K562 (cell line): Measurements from ENCODE around the gene C1orf94. TPM values are rescaled to one million over a fixed set of nuclear protein-coding genes. Genes with fewer than 3 reads are reported as not detected.

Experiments
- ATAC-seq: fragments of 200-7000 bp; cut with Tn5 transposase; 3 replicates; pipeline ENCODE4 v1.9.1; 2020; ENCODE audit warnings: moderate library complexity
- BruUV-seq: library from RNA; stranded (reverse); fragments of 400-500 nt; replicated peaks from 2 replicates; lab custom pipeline; 2021; lab: Mats Ljungman, UMichigan
- CTCF ChIA-PET: fragments of 300-600 bp; formaldehyde crosslinking; extraction: SDS; loops from one replicate; lab custom pipeline; 2021; ENCODE audit warnings: low intra/inter-chr PET ratio; lab: Yijun Ruan, JAX
- POLR2A ChIA-PET: fragments of 300-600, 350-650 bp; sonication (Branson Sonifier 250); formaldehyde crosslinking; extraction: SDS; loops from one replicate; lab custom pipeline; 2021; ENCODE audit warnings: antibody characterized with exemption, inconsistent platforms; lab: Yijun Ruan, JAX
- DNase-seq, 4 experiments: peaks; one replicate each; pipeline versions ENCODE4 v3.0.0 to v3.0.0-alpha.2; 2011 to 2018; ENCODE audit warnings: low spot score in 3 of 4, mixed read lengths in 3 of 4; ENCODE audit errors: extremely low read depth in 1 of 4
- FAIRE-seq: peaks from 2 replicates; lab custom pipeline; 2011; peaks lifted over from hg19 to GRCh38; lab: Jason Lieb, UNC
- H2AFZ ChIP-seq: 2 replicates; pipeline ENCODE4 v1.6.0; 2011; ENCODE audit warnings: low read depth, low read length, control low read depth, inconsistent platforms
- H3K27ac ChIP-seq: fragments of 200-600 bp; 3 replicates; pipeline ENCODE4 v1.8.0; 2011; ENCODE audit warnings: low read depth, mild to moderate bottlenecking, control low read depth, inconsistent platforms, low read length, moderate library complexity, mixed read lengths; ENCODE audit errors: extremely low read depth
- H3K27me3 ChIP-seq, 2 experiments: fragments of 300-600 bp in 1 of 2; 2 replicates in 1 of 2; 3 replicates in 1 of 2; pipeline versions ENCODE4 v1.6.0 to v1.8.0; 2011; ENCODE audit warnings: inconsistent platforms in 2 of 2, low read length in 2 of 2, mild to moderate bottlenecking in 1 of 2, mixed read lengths in 1 of 2, moderate library complexity in 1 of 2; ENCODE audit not compliant: control insufficient read depth in 2 of 2, insufficient read depth in 2 of 2
- H3K36me3 ChIP-seq: fragments of 300-600 bp; 3 replicates; pipeline ENCODE4 v1.8.0; 2011; ENCODE audit warnings: mild to moderate bottlenecking, low read length, inconsistent platforms; ENCODE audit not compliant: control insufficient read depth, insufficient read depth
- H3K4me1 ChIP-seq, 2 experiments: fragments of 200-600 bp in 1 of 2; replicated peaks in 1 of 2; 2 replicates in 1 of 2; 3 replicates in 1 of 2; pipeline versions ENCODE4 v1.5.1 to v1.8.0; 2011; ENCODE audit warnings: inconsistent platforms in 2 of 2, low read length in 2 of 2, mild to moderate bottlenecking in 1 of 2, mixed read lengths in 1 of 2, moderate library complexity in 1 of 2; ENCODE audit not compliant: control insufficient read depth in 2 of 2, insufficient read depth in 2 of 2
- H3K4me2 ChIP-seq: 2 replicates; pipeline ENCODE4 v1.6.1; 2011; ENCODE audit warnings: low read length, control low read depth, inconsistent platforms, mixed read lengths; ENCODE audit not compliant: insufficient read depth
- H3K4me3 ChIP-seq: fragments of 200-600 bp; sonication (generic), shearing (Covaris generic); 2 replicates; pipeline ENCODE4 v1.5.1; 2016; ENCODE audit warnings: control low read depth, inconsistent platforms
- H3K79me2 ChIP-seq: fragments of 200-600 bp; 3 replicates; pipeline ENCODE4 v1.8.0; 2011; ENCODE audit warnings: low read length, inconsistent platforms; ENCODE audit not compliant: control insufficient read depth, insufficient read depth
- H3K9ac ChIP-seq, 2 experiments: 2 replicates each; pipeline versions ENCODE4 v1.6.0 to v1.6.1; 2011; ENCODE audit warnings: low read depth in 2 of 2, low read length in 2 of 2, control low read depth in 1 of 2, inconsistent platforms in 1 of 2, mild to moderate bottlenecking in 1 of 2, mixed read lengths in 1 of 2; ENCODE audit not compliant: insufficient read depth in 1 of 2
- H3K9me1 ChIP-seq: one replicate; pipeline ENCODE4 v1.6.0; 2011; ENCODE audit warnings: inconsistent platforms, mild to moderate bottlenecking, low read length, moderate library complexity; ENCODE audit not compliant: control insufficient read depth, insufficient read depth
- H3K9me3 ChIP-seq: replicated peaks from 2 replicates; pipeline ENCODE4 v1.5.1; 2011; ENCODE audit warnings: low read depth, low read length, inconsistent platforms; ENCODE audit not compliant: control insufficient read depth, insufficient read depth
- H4K20me1 ChIP-seq: replicated peaks from 2 replicates; pipeline ENCODE4 v1.6.1; 2011; ENCODE audit warnings: low read length, inconsistent platforms, mixed read lengths; ENCODE audit not compliant: control insufficient read depth, insufficient read depth
- DPF2 ChIP-seq: fragments of 450-650 bp; IDR thresholded peaks from 2 replicates; pipeline ENCODE4 v1.6.1; 2016
- PTTG1 ChIP-seq: fragments of 450-650 bp; IDR thresholded peaks from 2 replicates; pipeline ENCODE4 v1.6.1; 2016; ENCODE audit warnings: low read depth, mild to moderate bottlenecking, missing genetic modification characterization, missing compliant biosample characterization
- SRSF9 ChIP-seq: fragments of 200-400 bp; formaldehyde crosslinking; IDR thresholded peaks from 2 replicates; pipeline ENCODE4 v1.6.1; 2017; ENCODE audit warnings: low read depth, low read length, borderline replicate concordance
- UBTF ChIP-seq, 2 experiments: IDR thresholded peaks; 2 replicates each; pipeline ENCODE4 v1.6.1; 2012; ENCODE audit warnings: improper control_type of control experiment in 2 of 2, low read depth in 2 of 2, low read length in 2 of 2, borderline replicate concordance in 1 of 2
- ZKSCAN3 ChIP-seq: fragments of 250-450 bp; sonication (Bioruptor Pico); IDR thresholded peaks from 2 replicates; pipeline ENCODE4 v1.4.0; 2020
- ZNF121 ChIP-seq: sonication (generic); formaldehyde crosslinking; conservative IDR thresholded peaks from 2 replicates; pipeline ENCODE4 v1.8.0; 2022; ENCODE audit warnings: missing genetic modification reagents
- ZNF311 ChIP-seq: fragments of 250-450 bp; sonication (Bioruptor Pico); IDR thresholded peaks from 2 replicates; pipeline ENCODE4 v1.4.0; 2020; ENCODE audit warnings: mild to moderate bottlenecking, moderate library complexity
- WGBS: fragments of 100-300 bp; shearing (Covaris generic); methylation state at CpG from one replicate; pipeline ENCODE4 v1.1.6; 2016; ENCODE audit warnings: low coverage, mixed read lengths; ENCODE audit not compliant: insufficient coverage; ENCODE audit errors: missing lambda C conversion rate; 5-methylcytosine and 5-hydroxymethylcytosine counted together
- in situ Hi-C: fragments of 300-500 bp; cut with MboI; formaldehyde crosslinking; loops from 4 replicates; pipeline ENCODE4 v1.15.0; 2018; ENCODE audit warnings: inconsistent platforms, mixed read lengths
- intact Hi-C: fragments of 100-400 bp; cut with micrococcal nuclease; formaldehyde crosslinking; loops from 2 replicates; pipeline ENCODE4 v1.14.2; 2022
- polyA plus RNA-seq, 8 experiments: library from polyadenylated mRNA; depleted of rRNA in 4 of 8; stranded (reverse) in 5 of 8; unstranded in 3 of 8; fragments of >200 nt; fragmentation: Nextera tagmentation in 2 of 8; fragmentation: Illumina TruSeq in 1 of 8; extraction: Ambion mirVana in 2 of 8; extraction: Trizol in 1 of 8; gene quantifications; 2 replicates each; pipeline versions ENCODE4 v1.2.1 to v1.2.3, GENCODE V29; 2011 to 2014; ENCODE audit warnings: inconsistent platforms in 1 of 8, missing spikeins in 1 of 8
- total RNA-seq, 7 experiments: library from RNA; depleted of rRNA in 6 of 7; stranded (reverse); fragments of >200 nt in 6 of 7; fragmentation: Illumina TruSeq in 2 of 7; extraction: Trizol in 2 of 7; gene quantifications; 2 replicates each; pipeline versions ENCODE4 v1.2.1 to v1.2.3, GENCODE V29; 2011 to 2021; ENCODE audit warnings: low replicate concordance in 1 of 7

The C1orf94 gene
- total and polyA plus RNA-seq, 9 of the 15 experiments (the other 6 are each of a cell fraction or from before 2014, with no cell fraction given) = not detected

DNA sequence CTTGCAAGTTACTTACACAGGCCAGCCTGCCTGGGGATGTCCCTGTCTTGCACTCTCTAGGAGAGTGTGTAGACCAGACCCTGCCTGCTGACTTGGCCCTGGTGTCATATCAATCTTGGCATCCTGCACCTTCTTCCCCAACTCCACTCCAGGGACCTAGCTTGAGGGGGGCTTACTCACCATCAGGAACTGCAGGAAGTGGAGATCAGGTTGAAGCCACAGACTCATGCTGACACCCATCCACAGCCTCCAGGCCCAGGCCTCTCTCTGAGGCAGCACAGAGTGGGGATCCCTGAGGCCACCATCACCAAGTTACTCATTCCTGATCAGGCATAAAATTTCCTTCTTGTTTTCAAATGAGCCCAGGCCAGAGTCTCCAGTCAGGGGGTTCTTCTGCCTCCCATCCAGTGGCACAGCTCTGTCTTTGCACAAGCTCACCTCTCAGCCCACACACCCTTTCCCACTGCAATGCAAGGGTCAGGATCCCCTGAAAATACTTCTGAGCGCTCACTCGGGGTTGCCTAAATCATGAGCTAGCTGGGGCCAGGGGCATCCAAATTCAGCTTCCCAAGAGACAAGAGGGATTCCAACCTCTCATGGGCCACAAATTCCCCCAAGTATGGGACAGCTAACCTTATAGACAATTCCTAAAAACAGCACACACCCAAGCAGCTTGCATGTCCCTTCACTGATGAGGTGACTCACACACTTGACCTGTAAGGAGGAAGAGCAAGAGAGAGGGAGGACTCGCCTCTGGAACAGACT, 45.1 kb upstream of the C1orf94 start (continued):
- TF ChIP-seq UBTF (IDR thresholded peaks at IDR 0.05; ENCODE audit: borderline replicate concordance in 1 of 2, low read depth in 2 of 2, low read length in 2 of 2) = no peak
- TF ChIP-seq ZKSCAN3 (CRISPR knock-in tag) = no peak
- TF ChIP-seq PTTG1 (tag) = no peak
- TF ChIP-seq SRSF9 = no peak
- no peak for TF ChIP-seq DPF2

DNA sequence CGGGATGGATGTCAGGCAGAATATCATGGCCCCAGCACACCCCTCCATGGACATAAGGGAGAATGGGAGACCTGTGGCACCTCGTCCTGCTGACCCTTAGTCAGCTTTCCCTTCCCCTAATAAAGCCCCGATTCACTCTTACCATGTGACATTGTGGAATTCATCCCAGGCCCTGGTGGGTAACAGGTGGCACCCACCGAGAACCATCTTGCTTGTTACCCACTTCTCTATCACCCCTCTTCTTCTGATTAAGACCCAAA, 44.6 kb upstream of the C1orf94 start:
- POLR2A ChIA-PET = interaction anchor here (0.6 kb wide), 1 partner anchor 12 kb away, joined by 3 read pairs; no protein-coding TSS in a partner anchor
- no peaks in the 10 kb centered on the region for H3K36me3 ChIP-seq
- H3K79me2 ChIP-seq = no peaks in the 10 kb centered on the region
- no peak overlapping the region for H3K4me2 ChIP-seq
- peaks cover 0 to 18% of the 10 kb centered on the region in 2 experiments; a peak in 2 of 5 replicates for H3K27me3 ChIP-seq
- no peaks in the 10 kb centered on the region for H3K9me1 ChIP-seq
- no peaks in the 10 kb centered on the region for H3K9me3 ChIP-seq
- no peak overlapping the region for H3K4me3 ChIP-seq
- no peak for FAIRE-seq
- H3K9ac ChIP-seq = no peak overlapping the region
- 0% methylated on average over 4 of the region's 4 CpGs for WGBS
- ATAC-seq = no peak
- CTCF ChIA-PET = no interaction called here
- H3K4me1 ChIP-seq = no peaks in the 10 kb centered on the region
- intact Hi-C loops = no loop called here
- H2AFZ ChIP-seq = no peak overlapping the region
- H3K27ac ChIP-seq = no peak overlapping the region
- DNase-seq = no peak
- in situ Hi-C loops = no loop called here
- TF ChIP-seq ZNF121 (CRISPR knock-in tag) (no peak), ZNF311 (no peak)
- BruUV-seq = no TSS peak
- no peaks in the 10 kb centered on the region for H4K20me1 ChIP-seq
